Skin of body (tissue), 3 donors: ENCODE measurements around the gene ATP2B2. TPM values are rescaled to one million over a fixed set of nuclear protein-coding genes. Genes with fewer than 3 reads are reported as not detected.

Source experiments
- DNase-seq: peaks from one replicate; lab custom pipeline; 2025; lab: John Stamatoyannopoulos, UW
- small RNA-seq: library from RNA; depleted of rRNA; stranded (forward); fragments of <200 nt; gene quantifications from one replicate; pipeline ENCODE3, GENCODE V24; 2014; ENCODE audit warnings: low replicate concordance
- total RNA-seq: library from RNA; depleted of rRNA; stranded (reverse); fragments of >200 nt; gene quantifications from one replicate; pipeline ENCODE4 v1.2.3, GENCODE V29; 2014

Gene ATP2B2
- total RNA-seq, 1 donor from 2014 or later, result 0.69 TPM

- no peak for DNase-seq
These were observed 221.7 kb downstream of the ATP2B2 start for GRCh38 chr3:10283638-10284037.

- no peak for DNase-seq
These were observed 223.4 kb downstream of the ATP2B2 start for GRCh38 chr3:10281951-10282350.

- DNase-seq, result no peak
These were observed 224.8 kb downstream of the ATP2B2 start for GRCh38 chr3:10280571-10280970.

GRCh38 chr3:10280177-10280529 lies 225.2 kb downstream of the ATP2B2 start:
- no peak for DNase-seq

- no peak for DNase-seq
These were observed 225.8 kb downstream of the ATP2B2 start for GRCh38 chr3:10279384-10280176.

GRCh38 chr3:10278501-10278900 lies 226.9 kb downstream of the ATP2B2 start:
- no peak for DNase-seq

GRCh38 chr3:10277115-10277625 lies 228.2 kb downstream of the ATP2B2 start:
- DNase-seq, result no peak

- no peak for DNase-seq
These were observed 230.8 kb downstream of the ATP2B2 start for GRCh38 chr3:10274601-10275000.

Small RNAs within 50 kb of the gene (small RNA-seq; reads per million reads assigned to genes)
- gene MIR378B, result 0.33 reads per million, percentile 37 among the genes with 10 or more reads in this experiment
- gene MIR885, result not detected
- not detected for gene RF02126

Other genes starting within 250 kb of the ATP2B2 start
- not detected for gene GHRL, start 212.6 kb downstream of the ATP2B2 start, total RNA-seq
- gene SEC13, start 184.5 kb downstream of the ATP2B2 start, total RNA-seq, result 104 TPM